Kasumi-1 (cell line): ENCODE measurements around the gene TNP1.

Source experiments
- DNase-seq, 2 experiments: peaks; one replicate each; lab custom pipeline; 2025; lab: John Stamatoyannopoulos, UW

TNP1 gene, protein sequence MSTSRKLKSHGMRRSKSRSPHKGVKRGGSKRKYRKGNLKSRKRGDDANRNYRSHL

DNA sequence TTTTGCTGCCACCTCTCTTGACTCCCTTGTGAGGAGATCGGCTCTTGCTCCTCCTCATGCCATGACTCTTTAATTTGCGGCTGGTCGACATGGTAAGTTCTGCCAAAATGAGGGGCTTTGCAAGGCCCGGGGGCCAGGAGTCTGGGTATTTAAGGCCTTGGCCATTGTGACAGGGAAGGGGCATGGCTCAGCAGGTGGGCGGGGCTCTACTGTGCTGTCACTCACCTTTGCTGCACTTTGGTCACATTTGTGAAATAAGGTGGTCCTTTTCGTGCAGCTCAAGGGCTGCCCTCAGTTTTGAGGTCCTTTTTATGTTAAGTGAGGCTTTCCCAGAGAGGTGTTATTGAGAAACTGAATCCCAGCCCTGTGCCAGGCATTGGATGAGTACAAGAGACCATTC, at the start of gene TNP1:
TSS of gene TNP1 (minus strand) at position 121 of the 400 bp plus-strand sequence. CDS start at position 91, 30 bp downstream.
- DNase-seq: no peak

DNA sequence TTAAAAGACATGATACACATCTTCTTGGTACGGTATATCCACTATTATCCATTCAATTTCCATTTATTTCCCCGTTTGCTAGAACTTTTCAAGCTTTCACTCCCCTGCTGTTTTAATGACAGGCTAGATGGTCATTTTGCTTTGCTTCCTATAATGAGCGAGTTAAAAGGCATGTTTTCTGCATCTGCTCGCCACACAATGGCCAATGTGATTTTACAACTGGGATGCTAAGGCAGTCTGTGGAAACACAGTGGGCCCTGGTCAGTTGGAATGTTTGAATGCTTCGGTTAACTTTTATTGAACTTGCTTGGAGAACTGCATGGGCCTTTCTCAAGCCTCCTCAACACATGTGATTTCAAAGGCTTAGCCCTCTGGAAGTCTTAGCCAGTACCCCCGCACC, 48.4 kb upstream of the TNP1 start:
- DNase-seq: no peak

DNA sequence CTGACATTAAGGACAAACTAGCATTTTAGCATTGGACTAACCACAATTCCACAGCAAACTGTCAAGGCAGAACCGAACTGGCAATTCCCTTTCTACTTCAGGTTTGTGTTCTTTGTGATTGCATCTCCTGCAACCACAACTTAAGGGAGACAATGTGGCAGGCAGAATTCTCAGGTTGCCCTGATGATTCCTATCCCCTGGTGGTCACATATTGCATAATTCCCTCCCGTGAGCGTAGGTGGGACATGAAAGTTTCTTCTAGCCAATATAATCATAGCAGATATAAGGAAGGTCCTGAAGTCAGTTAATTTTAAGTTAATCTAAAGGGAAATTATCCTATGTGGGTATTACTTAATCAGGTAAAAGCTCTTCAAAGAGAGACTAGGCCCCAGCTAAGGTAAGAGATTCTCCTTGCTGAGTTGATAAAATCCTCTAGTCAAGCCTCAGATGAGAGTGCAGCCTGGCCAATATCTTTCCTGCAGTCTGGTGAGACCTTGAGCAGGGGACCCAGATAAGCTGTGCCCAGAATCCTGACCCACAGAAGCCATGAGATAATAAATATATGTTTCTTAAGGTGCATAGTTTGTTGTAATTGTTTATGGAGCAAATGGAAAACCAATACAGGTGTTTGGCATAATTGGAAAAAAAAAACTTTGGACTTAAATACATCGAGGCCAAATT, 45.9 kb upstream of the TNP1 start:
- DNase-seq: no peak

DNA sequence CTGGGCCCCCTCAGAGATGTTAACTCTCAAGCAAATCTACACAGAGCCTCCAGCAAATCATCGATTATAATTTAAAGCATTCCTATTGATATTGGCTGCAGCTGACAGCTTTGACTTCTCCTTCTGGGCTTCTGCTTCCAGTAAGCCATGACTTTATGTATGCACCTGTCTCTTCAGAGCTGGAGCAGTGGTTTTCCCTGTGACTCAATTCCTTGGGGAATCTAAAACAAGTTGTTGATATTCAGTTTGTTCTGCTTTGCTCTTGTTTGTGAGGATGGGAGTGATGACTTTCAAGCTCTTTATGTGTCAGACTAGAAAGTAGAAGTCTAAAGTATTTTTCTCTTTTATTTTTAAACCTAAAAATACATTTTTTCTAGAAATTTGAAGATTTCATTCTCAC, 45.1 kb upstream of the TNP1 start:
- no peak for DNase-seq

DNA sequence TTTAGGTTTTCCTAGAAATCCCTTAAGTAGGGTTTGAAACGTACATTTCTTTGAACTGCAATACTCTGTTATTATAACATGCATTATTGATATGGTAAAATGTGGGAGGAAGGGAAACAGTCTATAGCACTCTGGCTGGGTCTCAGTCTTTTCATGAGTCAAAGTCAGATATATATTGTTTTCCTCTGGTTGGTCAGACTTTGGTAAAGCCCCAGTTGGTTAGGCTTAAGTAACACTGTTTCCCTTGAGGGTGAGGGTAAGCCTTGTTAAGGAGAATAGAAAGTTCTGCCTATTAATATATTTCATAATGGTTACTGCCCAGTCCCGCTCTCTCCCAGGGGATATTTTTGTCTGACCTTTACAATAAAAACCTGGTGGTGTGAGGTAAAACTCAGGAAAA, 44.7 kb upstream of the TNP1 start:
- DNase-seq: no peak

DNA sequence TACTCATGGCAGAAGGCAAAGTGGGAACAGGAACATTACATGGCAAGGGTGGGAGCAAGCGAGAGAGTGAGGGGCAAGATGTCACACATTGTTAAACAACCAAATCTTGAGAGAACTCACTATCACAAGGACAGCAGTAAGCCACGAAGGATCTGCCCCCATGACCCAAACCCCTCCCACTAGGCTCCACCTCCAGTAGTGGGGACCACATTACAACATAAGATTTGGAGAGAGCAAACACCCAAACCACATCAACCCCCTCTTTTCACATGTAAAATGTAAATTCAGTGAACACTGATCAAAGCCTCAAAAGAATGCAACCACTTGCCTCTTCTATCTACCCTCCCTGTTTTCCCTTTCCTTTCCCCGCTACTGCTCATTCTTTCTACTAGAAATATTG, 43.6 kb upstream of the TNP1 start:
- DNase-seq: no peak

DNA sequence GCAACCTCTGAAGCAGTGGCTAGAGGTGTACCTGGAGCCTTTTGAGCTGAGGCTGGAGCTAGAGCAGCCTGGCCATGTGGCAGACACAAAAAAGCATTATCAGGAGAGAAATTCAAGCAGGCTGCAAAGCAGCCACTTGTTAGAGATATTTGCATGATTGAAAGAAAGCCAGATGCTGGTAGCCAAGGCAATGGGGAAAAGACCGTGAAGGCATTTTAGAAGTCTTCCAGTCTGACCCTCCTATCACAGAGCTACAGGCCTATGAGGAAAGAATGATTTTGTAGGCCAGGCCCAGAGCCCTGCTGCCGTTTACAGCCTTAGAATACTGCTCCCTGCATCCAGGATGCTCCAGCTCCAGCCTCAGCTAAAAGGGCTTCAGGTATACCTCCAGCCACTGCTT, 41.4 kb upstream of the TNP1 start:
- DNase-seq: no peak

DNA sequence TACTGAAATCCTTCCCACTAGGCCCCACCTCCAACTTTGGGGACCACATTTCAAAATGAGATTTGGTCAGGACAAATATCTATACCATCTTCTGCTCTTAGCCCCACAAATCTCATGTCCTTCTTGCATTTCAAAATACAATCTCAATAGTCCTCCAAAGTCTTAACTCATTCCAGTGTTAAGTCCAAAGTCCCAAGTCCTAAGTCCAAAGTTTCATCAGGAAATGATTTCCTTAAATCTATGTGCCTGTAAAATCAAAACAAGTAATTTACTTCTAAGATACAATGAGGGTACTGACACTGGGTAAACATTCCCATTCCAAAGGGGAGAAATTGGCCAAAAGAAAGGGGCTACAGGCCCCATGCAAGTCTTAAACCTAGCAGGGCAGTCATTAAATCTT, 40.5 kb upstream of the TNP1 start:
- no peak for DNase-seq

DNA sequence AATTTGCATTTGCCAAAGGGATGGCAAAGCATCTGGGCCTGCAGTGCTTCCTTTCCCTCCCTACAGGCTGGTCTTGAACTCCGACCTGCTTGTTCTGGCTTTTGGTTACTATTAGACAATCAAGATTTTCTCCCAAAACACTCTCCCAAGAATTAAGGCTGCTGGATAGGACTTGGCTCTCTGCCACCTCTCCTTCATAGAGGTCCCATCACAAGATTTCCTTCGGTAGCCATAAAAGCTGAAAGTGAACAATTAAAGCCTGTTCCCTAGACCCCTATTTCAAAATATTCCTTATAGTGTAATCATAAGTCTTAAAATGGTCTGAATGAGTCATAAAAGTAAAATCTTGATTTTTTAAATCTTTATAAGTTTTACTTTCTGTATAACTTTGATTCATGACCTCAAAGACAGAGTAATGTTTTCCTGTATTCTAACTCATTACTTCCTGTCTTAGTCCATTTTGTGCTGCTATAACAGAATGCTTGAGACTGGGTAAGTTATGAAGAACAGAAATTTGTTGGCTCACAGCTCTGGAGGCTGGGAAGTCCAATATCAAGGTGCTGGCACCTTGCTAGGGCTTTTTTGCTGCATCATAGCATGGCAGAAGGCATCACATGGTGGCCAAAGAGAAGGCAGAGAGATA, 37.8 kb upstream of the TNP1 start:
- DNase-seq: no peak

DNA sequence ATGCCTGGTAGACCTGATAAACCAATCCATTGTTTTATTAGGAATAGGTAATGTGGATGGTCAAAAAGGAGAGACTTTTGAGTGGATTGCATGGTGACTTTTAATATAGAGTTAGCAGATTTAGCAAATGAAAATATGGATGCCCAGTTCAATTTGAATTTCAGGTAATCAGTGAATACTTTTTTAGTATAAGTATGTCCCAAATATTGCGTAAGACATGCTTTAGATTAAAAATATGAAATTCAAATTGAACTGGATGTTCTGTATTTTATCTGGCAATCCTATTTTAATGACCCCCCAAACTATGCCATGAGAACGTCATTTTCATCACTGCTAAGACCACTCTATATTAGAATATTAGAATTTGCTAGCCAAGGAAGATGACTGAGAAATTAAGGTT, 30.3 kb upstream of the TNP1 start:
- no peak for DNase-seq

DNA sequence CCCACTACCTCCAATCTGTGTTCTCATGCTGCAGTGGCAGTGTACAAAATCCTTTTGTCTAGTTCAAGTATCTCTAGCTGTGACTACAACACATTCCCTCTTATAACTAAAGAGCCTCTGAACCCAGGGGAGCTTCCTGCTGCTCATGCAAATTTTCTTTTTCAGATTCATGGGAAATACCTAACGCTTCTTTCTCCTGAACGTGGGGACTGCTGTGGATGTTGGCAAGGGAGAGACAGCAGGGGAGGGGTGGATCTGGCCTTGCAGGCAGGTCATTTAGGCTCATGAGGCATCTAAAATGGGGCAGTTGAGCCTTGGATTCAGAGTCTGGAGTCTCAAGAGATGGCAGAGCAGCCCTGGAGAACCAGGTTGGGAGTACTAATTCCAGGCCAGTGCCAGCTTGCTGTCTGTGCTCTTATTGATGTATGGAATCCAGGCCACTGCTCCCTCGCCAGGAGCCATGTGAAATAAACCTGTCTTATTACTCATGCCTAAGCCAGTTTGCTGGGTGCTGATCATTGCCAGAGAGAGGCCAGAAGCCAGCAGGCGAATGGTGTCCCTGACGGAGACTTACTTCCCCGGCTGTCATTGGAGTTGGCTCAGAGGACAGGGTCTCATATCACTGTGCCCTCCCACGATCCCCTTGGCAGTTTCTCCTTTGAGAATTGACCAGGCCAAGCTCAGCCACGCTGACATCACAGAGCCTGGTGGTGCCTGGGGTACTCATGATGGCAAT, 29.2 kb upstream of the TNP1 start:
- no peak for DNase-seq

DNA sequence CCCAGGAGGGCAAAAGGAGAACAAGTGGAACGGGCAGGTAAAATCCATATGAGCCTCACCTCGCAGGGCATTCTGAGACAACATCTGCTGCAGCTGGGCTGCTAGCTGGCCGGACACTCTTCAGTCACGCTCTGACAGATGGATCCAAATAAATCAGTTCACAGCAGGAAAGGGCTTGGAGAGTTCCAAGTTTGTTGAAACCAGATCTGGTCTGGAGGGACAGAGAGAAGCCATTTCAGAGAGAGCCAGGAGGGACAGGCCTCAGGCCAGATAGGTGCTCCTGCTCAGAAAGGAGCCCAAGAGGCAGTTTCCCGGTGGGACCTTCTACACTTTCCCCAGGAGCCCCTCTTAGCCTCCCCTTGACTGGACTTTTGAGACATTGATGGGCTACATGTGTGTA, 28.2 kb upstream of the TNP1 start:
- no peak for DNase-seq

DNA sequence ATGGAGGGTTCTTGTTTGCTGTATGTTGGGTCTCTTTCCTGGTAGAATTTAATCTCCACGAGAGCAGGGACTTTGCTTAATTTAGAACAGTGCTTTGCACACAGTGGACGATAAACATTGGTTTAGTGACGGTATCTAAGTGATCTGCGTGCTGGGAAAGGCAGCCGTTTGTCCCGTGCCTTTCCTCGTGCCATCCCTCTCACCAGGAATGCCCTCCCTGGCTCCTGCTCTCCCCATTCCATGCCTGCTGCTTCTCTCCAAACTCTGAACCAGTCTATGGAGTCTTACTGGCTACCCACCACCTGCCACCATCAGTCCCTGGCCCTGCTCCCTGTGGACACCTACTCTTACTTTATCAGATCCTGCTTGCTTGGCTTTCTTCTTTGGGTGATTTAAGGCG, 27.3 kb upstream of the TNP1 start:
- no peak for DNase-seq

DNA sequence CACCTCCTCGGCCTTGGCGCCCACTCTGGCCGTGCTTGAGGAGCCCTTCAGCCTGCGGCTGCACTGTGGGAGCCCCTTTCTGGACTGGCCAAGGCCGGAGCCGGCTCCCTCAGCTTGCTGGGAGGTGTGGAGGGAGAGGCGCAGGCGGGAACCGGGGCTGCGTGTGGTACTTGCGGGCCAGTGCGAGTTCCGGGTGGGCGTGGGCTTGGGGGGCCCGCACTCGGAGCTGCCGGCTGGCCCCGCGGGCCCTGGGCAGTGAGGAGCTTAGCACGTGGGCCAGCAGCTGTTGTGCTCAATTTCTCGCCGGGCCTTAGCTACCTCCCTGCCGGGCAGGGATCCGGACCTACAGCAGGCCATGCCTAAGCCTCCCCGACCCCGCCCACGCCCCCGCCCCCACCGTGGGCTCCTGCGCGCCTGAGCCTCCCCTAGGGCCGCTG, 25.3 kb upstream of the TNP1 start:
- DNase-seq: no peak

DNA sequence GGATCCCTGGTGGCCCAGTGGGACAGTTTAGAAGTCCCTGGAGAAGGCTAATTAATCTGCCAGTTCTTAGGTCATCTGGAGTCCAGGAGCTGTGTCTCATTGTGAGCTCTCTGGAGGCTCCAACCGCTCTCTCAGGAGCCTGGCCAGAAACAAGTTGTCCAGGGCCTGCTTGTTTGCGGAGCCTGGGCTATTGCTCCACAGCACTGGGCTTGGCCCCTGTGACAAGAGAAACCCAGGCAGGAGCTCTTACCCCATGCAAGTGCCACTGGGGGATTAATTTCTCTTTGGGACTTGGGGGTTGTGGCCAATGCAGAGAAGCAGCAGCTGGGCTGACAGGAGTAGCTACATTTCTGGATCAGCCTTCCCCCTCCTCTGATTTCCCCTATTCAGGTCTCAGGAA, 24.5 kb upstream of the TNP1 start:
- no peak for DNase-seq

DNA sequence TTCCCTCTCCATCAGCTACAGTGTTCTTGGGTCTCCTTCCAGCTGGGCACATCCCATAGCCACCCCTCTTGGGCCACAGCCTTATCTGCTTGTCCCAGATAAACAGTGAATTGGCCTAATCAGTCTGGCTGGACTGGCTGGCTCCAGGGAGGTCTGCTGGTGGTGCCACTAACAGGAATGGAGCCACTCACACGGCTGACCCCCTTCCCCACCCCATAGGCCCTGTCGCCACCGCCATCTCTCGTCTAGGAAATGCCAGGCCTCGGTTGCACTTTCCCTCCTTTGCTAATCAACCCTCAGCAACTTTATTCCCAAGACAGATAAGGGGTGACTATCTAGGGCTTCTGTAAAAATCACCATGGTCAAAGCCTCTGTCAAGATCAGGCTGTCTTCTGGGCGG, 23.0 kb upstream of the TNP1 start:
- no peak for DNase-seq

DNA sequence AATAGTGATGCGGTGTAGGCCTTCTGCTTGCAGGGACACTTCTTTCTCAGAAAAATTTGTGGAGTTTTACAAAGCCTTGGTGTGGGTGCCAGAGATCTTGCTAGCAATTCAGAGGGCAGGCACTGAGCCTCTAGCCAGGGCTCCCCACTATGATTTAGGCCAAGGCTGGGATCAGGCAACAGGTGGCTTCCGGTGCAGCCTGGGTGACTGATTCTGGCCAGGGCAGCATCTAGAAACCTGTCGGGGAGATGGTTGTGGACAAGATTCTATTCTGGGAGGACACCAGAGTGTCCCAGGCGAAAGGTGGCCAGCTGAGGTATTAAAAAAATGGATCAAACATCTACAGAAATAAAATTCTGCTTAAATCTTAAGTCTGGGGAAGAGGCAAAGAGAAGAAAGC, 21.5 kb upstream of the TNP1 start:
- DNase-seq: no peak

DNA sequence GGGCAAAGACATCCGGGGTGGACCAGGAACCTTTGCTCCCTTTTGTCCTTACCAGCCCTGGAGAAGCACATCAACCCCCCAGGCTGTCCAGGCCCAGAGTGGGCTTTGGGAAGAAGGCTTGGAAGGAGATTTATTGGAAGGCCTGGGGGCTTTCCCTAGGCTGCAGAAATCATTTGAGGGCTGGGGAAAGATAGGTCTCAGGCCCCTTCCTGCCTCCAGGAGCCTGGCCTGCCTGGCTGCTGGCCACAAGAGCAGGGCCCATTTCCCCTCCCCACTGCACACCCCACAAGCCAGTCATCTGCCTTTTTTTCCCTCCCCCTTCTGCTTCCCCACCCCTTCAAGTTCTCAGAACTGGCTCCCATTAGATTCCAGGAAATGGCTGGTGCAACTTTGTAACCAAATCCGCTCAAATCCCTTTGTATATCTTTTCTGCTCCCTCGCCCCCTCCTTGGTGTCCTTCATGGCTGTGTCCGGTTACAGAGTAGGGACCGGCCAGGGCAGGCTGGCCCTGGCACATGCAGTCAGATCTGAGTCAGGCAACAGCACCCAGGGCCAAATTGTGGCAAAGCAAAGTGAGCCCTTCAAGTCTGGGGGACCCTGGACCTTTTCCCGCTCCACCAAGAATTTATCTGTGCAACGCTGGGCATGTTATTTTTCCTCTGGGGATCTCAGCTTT, 20.8 kb upstream of the TNP1 start:
- DNase-seq: no peak

DNA sequence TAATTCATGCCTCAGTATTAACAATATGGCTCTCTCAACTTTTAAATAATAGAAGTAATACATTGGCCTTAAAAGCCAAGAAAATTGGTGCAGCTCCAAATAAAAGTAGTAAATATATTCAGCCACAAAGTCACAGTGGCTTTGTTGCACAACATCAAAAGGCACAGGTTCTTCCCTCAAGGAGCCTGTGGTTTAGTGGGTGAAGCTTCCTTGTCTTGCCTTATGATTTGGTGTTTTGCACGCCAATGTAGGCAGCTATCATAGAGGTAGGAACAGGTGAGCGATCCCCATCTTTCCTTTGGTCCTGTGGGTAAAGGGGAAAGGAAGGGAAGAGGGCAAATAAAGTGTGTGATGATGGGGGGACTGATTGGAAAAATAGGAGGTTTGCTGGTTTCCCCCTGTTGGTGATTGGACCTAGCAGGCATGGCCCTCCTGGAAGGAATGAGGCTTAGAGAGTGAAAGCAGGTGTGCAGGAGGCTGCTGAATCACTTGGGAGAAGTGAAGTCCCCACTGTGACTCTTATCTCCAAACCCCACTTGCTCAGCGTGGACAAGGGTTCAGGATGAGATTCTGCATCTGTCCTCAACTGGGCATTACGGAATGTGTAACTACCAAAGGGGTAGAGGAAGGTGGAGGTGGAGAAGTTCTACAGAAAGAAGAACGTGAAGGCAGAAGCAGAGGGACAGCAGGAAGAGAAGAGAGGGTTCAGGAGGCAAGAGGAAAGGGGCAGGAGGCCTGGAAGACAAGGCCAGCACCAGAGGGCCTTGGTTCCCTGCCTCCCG, 20.1 kb upstream of the TNP1 start:
- DNase-seq: no peak

DNA sequence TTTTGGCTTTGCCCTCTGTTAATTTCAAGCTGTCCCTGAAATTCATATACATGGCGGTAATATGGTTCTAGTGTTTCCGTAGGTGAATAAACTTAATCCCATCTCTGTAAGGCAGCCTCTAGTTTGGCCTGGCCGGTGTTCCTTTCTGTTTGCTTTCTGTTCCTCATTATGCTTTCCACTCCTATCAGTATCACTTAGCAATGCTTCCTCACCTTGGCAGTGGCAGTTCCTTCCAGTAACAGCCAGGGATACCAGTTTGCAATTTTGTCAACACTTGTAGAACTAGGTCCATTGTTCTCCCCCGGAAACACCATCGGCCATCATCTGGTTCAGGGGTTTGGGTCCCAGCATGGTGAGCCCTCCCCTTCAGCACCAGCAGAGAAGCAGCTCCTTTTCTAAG, 18.2 kb upstream of the TNP1 start:
- DNase-seq: no peak

DNA sequence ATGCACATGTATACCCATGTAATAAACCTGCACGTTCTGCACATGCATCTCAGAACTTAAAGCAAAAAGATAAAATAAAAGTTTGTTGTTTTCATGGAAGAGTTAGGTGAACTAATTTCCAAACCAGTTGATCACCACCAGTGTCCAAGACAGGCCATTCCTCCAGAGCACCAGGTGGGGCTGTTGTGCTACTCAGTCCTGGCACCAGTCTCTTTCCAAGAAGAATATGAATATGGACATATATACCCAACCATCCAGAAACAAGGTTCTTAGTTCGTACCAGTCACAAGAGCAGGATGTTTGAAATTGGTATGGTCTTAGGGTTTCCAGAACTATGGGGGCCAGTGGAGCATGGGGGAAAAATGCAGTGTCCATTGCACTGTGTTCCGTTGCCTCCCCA, 17.2 kb upstream of the TNP1 start:
- DNase-seq: no peak

DNA sequence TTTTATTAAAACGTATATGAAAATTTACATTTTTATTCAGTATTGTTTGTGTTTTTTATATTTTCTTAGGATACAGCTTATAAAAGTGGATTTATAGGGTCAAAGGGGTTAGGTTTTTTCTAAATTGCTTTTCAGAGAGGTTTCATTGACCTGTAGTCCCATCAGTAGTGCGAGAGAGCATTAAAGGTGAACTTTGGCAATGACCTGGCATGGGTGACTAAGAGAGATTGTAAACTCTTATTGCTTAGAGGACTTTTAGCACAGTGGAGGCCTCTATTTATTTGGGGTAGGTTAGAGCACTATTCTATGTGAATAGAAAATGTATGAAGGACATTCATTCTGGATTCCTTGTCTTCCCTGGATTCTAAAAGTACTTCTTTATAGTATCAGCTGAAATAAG, 16.0 kb upstream of the TNP1 start:
- DNase-seq: no peak
